HL-60/S4 (cell line): ENCODE measurements around the gene NECTIN1.

Source experiments
- in situ Hi-C: fragments of 300-500 bp; cut with MboI; formaldehyde crosslinking; loops from 2 replicates; pipeline ENCODE4 v1.14.3; 2022; ENCODE audit warnings: low sequenced_read_pairs

NECTIN1 gene

GRCh38 chr11:119676461-119677020 lies 52.5 kb downstream of the NECTIN1 start:
- in situ Hi-C loops = no loop called here

GRCh38 chr11:119673759-119674336 lies 55.2 kb downstream of the NECTIN1 start:
- in situ Hi-C loops = loop anchor here (25.0 kb wide), 1 partner anchor 413 kb away; no protein-coding TSS in a partner anchor

- in situ Hi-C loops = loop anchor here (25.0 kb wide), 1 partner anchor 414 kb away; no protein-coding TSS in a partner anchor
Observed at GRCh38 chr11:119673052-119673758, 55.8 kb downstream of the NECTIN1 start.

GRCh38 chr11:119672597-119672996 lies 56.4 kb downstream of the NECTIN1 start:
- in situ Hi-C loops = loop anchor here (25.0 kb wide), 1 partner anchor 415 kb away; no protein-coding TSS in a partner anchor

- in situ Hi-C loops = loop anchor here (25.0 kb wide), 1 partner anchor 416 kb away; no protein-coding TSS in a partner anchor
Observed at GRCh38 chr11:119671561-119672015, 57.4 kb downstream of the NECTIN1 start.

GRCh38 chr11:119671051-119671450 lies 57.9 kb downstream of the NECTIN1 start:
- in situ Hi-C loops = loop anchor here (25.0 kb wide), 1 partner anchor 416 kb away; no protein-coding TSS in a partner anchor

GRCh38 chr11:119669487-119669886 lies 59.5 kb downstream of the NECTIN1 start:
- in situ Hi-C loops = loop anchor here (5.0 to 25.0 kb wide), 2 partner anchors 68 to 418 kb away; no protein-coding TSS in a partner anchor

- in situ Hi-C loops = loop anchor here (5.0 to 25.0 kb wide), 2 partner anchors 69 to 419 kb away; no protein-coding TSS in a partner anchor
Observed at GRCh38 chr11:119668676-119669075, 60.3 kb downstream of the NECTIN1 start.

- in situ Hi-C loops = loop anchor here (5.0 to 25.0 kb wide), 2 partner anchors 71 to 421 kb away; no protein-coding TSS in a partner anchor
Observed at GRCh38 chr11:119666463-119667131, 62.4 kb downstream of the NECTIN1 start.

- in situ Hi-C loops = loop anchor here (5.0 to 25.0 kb wide), 2 partner anchors 71 to 421 kb away; no protein-coding TSS in a partner anchor
Observed at GRCh38 chr11:119666061-119666460, 62.9 kb downstream of the NECTIN1 start.

GRCh38 chr11:119664701-119665420 lies 64.1 kb downstream of the NECTIN1 start:
- in situ Hi-C loops = loop anchor here (5.0 to 25.0 kb wide), 2 partner anchors 72 to 422 kb away; no protein-coding TSS in a partner anchor

GRCh38 chr11:119664063-119664572 lies 64.9 kb downstream of the NECTIN1 start:
- in situ Hi-C loops = loop anchor here (25.0 kb wide), 1 partner anchor 423 kb away; no protein-coding TSS in a partner anchor

GRCh38 chr11:119663279-119663678 lies 65.7 kb downstream of the NECTIN1 start:
- in situ Hi-C loops = loop anchor here (25.0 kb wide), 1 partner anchor 424 kb away; no protein-coding TSS in a partner anchor

- in situ Hi-C loops = loop anchor here (25.0 kb wide), 1 partner anchor 426 kb away; no protein-coding TSS in a partner anchor
Observed at GRCh38 chr11:119661226-119661625, 67.8 kb downstream of the NECTIN1 start.

GRCh38 chr11:119659971-119660723 lies 68.9 kb downstream of the NECTIN1 start:
- in situ Hi-C loops = loop anchor here (25.0 kb wide), 1 partner anchor 427 kb away; no protein-coding TSS in a partner anchor

- in situ Hi-C loops = loop anchor here (25.0 kb wide), 1 partner anchor 434 kb away; no protein-coding TSS in a partner anchor
Observed at GRCh38 chr11:119652907-119653659, 75.9 kb downstream of the NECTIN1 start.

- in situ Hi-C loops = loop anchor here (25.0 kb wide), 1 partner anchor 435 kb away; no protein-coding TSS in a partner anchor
Observed at GRCh38 chr11:119651802-119652584, 77.0 kb downstream of the NECTIN1 start.
